K562 (cell line): ENCODE measurements around the gene ZNF503. TPM values are rescaled to one million over a fixed set of nuclear protein-coding genes. Genes with fewer than 3 reads are reported as not detected.

ENCODE experiments used
- AFF1 ChIP-seq, 2 experiments: fragments of 450-650 bp; IDR thresholded peaks; 2 replicates each; pipeline ENCODE4 v1.6.1; 2018; ENCODE audit warnings: mild to moderate bottlenecking in 2 of 2, low read depth in 1 of 2; ENCODE audit not compliant: partially characterized antibody in 2 of 2
- ETV6 ChIP-seq, 3 experiments: fragments of 150-350 bp in 1 of 3; sonication (generic) in 1 of 3; formaldehyde crosslinking in 1 of 3; IDR thresholded peaks; 2 replicates each; pipeline versions ENCODE4 v1.6.1 to v1.8.0; 2014 to 2022; ENCODE audit warnings: borderline replicate concordance in 2 of 3, low read depth in 2 of 3, antibody characterized with exemption in 1 of 3, low read length in 1 of 3, mild to moderate bottlenecking in 1 of 3, missing genetic modification reagents in 1 of 3
- GATAD2B ChIP-seq: fragments of 450-650 bp; IDR thresholded peaks from 2 replicates; pipeline ENCODE4 v1.6.1; 2017; ENCODE audit warnings: mild to moderate bottlenecking, borderline replicate concordance
- HNRNPLL ChIP-seq: fragments of 200-400 bp; formaldehyde crosslinking; IDR thresholded peaks from 2 replicates; pipeline ENCODE4 v1.6.1; 2017; ENCODE audit warnings: low read length, low read depth, mild to moderate bottlenecking; ENCODE audit not compliant: poor library complexity, severe bottlenecking
- MED1 ChIP-seq: sonication (generic); formaldehyde crosslinking; IDR thresholded peaks from 2 replicates; pipeline ENCODE4 v1.8.1; 2023; ENCODE audit warnings: missing genetic modification reagents, borderline replicate concordance
- POLR2H ChIP-seq: IDR thresholded peaks from 2 replicates; pipeline ENCODE4 v1.6.1; 2016; ENCODE audit warnings: missing genetic modification characterization, low read depth, mild to moderate bottlenecking, control low read depth, missing compliant biosample characterization, moderate library complexity
- RCOR1 ChIP-seq, 2 experiments: IDR thresholded peaks; 2 replicates each; pipeline ENCODE4 v1.6.1; 2012; ENCODE audit warnings: low read depth in 2 of 2, low read length in 2 of 2, borderline replicate concordance in 1 of 2, improper control_type of control experiment in 1 of 2
- ZNF77 ChIP-seq: fragments of 250-450 bp; sonication (Bioruptor Pico); IDR thresholded peaks from 2 replicates; pipeline ENCODE4 v1.5.0; 2020
- ZSCAN32 ChIP-seq: fragments of 450-650 bp; formaldehyde crosslinking; IDR thresholded peaks from 2 replicates; pipeline ENCODE4 v1.4.0; 2020; ENCODE audit warnings: mild to moderate bottlenecking, moderate library complexity
- polyA plus RNA-seq, 8 experiments: library from polyadenylated mRNA; depleted of rRNA in 4 of 8; stranded (reverse) in 5 of 8; unstranded in 3 of 8; fragments of >200 nt; fragmentation: Nextera tagmentation in 2 of 8; fragmentation: Illumina TruSeq in 1 of 8; extraction: Ambion mirVana in 2 of 8; extraction: Trizol in 1 of 8; gene quantifications; 2 replicates each; pipeline versions ENCODE4 v1.2.1 to v1.2.3, GENCODE V29; 2011 to 2014; ENCODE audit warnings: inconsistent platforms in 1 of 8, missing spikeins in 1 of 8
- total RNA-seq, 7 experiments: library from RNA; depleted of rRNA in 6 of 7; stranded (reverse); fragments of >200 nt in 6 of 7; fragmentation: Illumina TruSeq in 2 of 7; extraction: Trizol in 2 of 7; gene quantifications; 2 replicates each; pipeline versions ENCODE4 v1.2.1 to v1.2.3, GENCODE V29; 2011 to 2021; ENCODE audit warnings: low replicate concordance in 1 of 7

Gene ZNF503
- total and polyA plus RNA-seq, 9 of the 15 experiments (the other 6 are each of a cell fraction or from before 2014, with no cell fraction given) = not detected

DNA sequence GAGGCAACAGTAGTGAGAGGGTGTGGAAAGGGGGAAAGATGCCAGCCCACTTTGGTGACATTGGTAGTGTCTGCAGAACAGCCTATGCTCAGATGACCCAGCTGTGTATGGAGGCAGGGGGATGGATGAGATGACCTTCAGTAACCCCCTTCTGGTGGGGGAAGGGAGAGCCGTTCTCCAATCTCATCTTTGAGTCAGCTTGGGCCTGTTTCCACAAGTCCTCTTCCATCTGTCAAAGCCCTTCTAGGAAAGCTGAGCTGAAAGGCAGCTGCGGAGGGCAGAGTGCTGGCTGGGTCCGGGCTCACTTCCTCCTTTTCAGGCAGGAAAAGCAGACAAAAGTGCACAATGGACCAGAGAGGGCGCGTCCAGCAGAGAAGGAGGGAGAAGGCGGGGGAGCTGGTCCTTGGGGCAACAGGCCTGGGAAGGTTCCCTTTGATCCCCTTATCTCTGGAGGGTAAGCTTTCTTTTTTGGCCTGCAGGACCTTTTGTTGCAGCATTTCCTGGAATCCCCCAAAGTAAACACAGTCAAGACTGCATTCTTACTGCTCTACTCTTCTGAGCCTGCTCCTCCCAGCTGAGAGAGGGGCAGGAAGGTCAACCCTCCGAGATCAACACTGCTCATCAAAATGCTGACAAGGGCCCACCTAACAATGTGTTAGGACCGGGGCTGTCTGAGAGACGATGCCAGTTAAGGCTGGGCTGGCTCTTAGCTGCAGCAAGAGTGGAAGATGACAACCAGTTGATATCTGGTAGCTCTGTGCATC lies 28.6 kb upstream of the ZNF503 start (continued):
- TF ChIP-seq AFF1 (IDR thresholded peaks at IDR 0.05; ENCODE audit: low read depth in 1 of 2, partially characterized antibody in 2 of 2) (peak in 1 of 2 experiments; percentile 52), ZSCAN32 (no peak), GATAD2B (no peak), ZNF77 (CRISPR knock-in tag) (no peak), POLR2H (tag) (no peak), HNRNPLL (no peak), ETV6 (IDR thresholded peaks at IDR 0.05; ENCODE audit: borderline replicate concordance in 1 of 2, low read depth in 2 of 2, low read length in 1 of 2) (0 out of 4 replicates have a peak, but pooled peaks of 1 of the 2 experiments have one; percentile 39), ETV6 (CRISPR knock-in tag; IDR thresholded peaks at IDR 0.05; ENCODE audit: borderline replicate concordance) (no peak), RCOR1 (IDR thresholded peaks at IDR 0.05; ENCODE audit: borderline replicate concordance in 1 of 2, low read depth in 2 of 2, low read length in 2 of 2) (peak in 1 of 2 experiments; percentile 61; a peak in 2 of 4 replicates), MED1 (CRISPR knock-in tag) (no peak)
